Left ventricle myocardium inferior (tissue), 1 donor: ENCODE results near the gene ARL5A. TPM values are rescaled to one million over a fixed set of nuclear protein-coding genes. Genes with fewer than 3 reads are reported as not detected.

Experiments
- DNase-seq: peaks from one replicate; pipeline ENCODE4 v3.0.0-alpha.2; 2020
- H3K27ac ChIP-seq: fragments of 200-600 bp; replicated peaks from 2 replicates; pipeline ENCODE4 v1.8.0; 2021
- H3K27me3 ChIP-seq: fragments of 200-600 bp; 2 replicates; pipeline ENCODE4 v1.8.0; 2021; ENCODE audit warnings: low read depth
- H3K36me3 ChIP-seq: fragments of 200-600 bp; 2 replicates; pipeline ENCODE4 v1.8.0; 2021
- H3K4me1 ChIP-seq: fragments of 200-600 bp; 2 replicates; pipeline ENCODE4 v1.8.0; 2021
- H3K4me3 ChIP-seq: fragments of 200-600 bp; 2 replicates; pipeline ENCODE4 v1.8.0; 2021; ENCODE audit warnings: mild to moderate bottlenecking, moderate library complexity
- H3K9me3 ChIP-seq: fragments of 200-600 bp; replicated peaks from 2 replicates; pipeline ENCODE4 v1.8.0; 2021
- CTCF ChIP-seq: fragments of 200-600 bp; IDR thresholded peaks from 2 replicates; pipeline ENCODE4 v1.8.0; 2021; ENCODE audit warnings: antibody characterized with exemption, mild to moderate bottlenecking, borderline replicate concordance
- intact Hi-C: fragments of 100-400 bp; cut with micrococcal nuclease; formaldehyde crosslinking; loops from one replicate; pipeline ENCODE4 v1.11.0; 2022
- total RNA-seq: library from RNA; stranded (reverse); fragmentation: NEBNext Ultra II Directional; extraction: Animal tissue kit (Norgen Biotek cat#: 25700); gene quantifications from one replicate; pipeline ENCODE4 v1.2.1, GENCODE V29; 2021
- donor health status: DM: no; HTN: yes; CAD: no; lungs with severe emphysema.

Gene ARL5A
- total RNA-seq, 1 donor from 2014 or later = 53.9 TPM

- no peak for TF ChIP-seq CTCF
- Histone ChIP-seq H3K4me1 (no peaks in the 10 kb centered on the region), H3K9me3 (peaks cover 12% of the 10 kb centered on the region), H3K4me3 (no peak overlapping the region), H3K27ac (no peak overlapping the region), H3K27me3 (no peaks in the 10 kb centered on the region), H3K36me3 (peaks cover 69% of the 10 kb centered on the region)
- intact Hi-C loops = no loop called here
- no peak for DNase-seq
Observed at GRCh38 chr2:151780938-151781337, 47.3 kb downstream of the ARL5A start.

GRCh38 chr2:151777935-151778334 is 50.3 kb downstream of the ARL5A start:
- intact Hi-C loops = no loop called here
- peaks cover 12% of the 10 kb centered on the region for H3K9me3 ChIP-seq
- peaks cover 52% of the 10 kb centered on the region for H3K36me3 ChIP-seq
- no peaks in the 10 kb centered on the region for H3K27me3 ChIP-seq
- no peak overlapping the region for H3K27ac ChIP-seq
- no peak for TF ChIP-seq CTCF
- DNase-seq = no peak
- H3K4me1 ChIP-seq = peaks cover 15% of the 10 kb centered on the region
- H3K4me3 ChIP-seq = no peak overlapping the region

GRCh38 chr2:151777487-151777886 is 50.7 kb downstream of the ARL5A start:
- Histone ChIP-seq H3K36me3 (peaks cover 52% of the 10 kb centered on the region), H3K4me3 (no peak overlapping the region), H3K27me3 (no peaks in the 10 kb centered on the region), H3K4me1 (peaks cover 15% of the 10 kb centered on the region), H3K9me3 (peaks cover 12% of the 10 kb centered on the region), H3K27ac (no peak overlapping the region)
- no peak for DNase-seq
- intact Hi-C loops = no loop called here
- TF ChIP-seq CTCF = no peak

GRCh38 chr2:151776367-151776766 is 51.9 kb downstream of the ARL5A start:
- intact Hi-C loops = no loop called here
- no peak overlapping the region for H3K4me3 ChIP-seq
- H3K36me3 ChIP-seq = peaks cover 46% of the 10 kb centered on the region
- TF ChIP-seq CTCF = no peak
- H3K4me1 ChIP-seq = peaks cover 15% of the 10 kb centered on the region
- no peak for DNase-seq
- H3K27ac ChIP-seq = no peak overlapping the region
- no peaks in the 10 kb centered on the region for H3K27me3 ChIP-seq
- H3K9me3 ChIP-seq = peaks cover 12% of the 10 kb centered on the region

- H3K4me3 ChIP-seq = no peak overlapping the region
- peaks cover 44% of the 10 kb centered on the region for H3K36me3 ChIP-seq
- no peaks in the 10 kb centered on the region for H3K27me3 ChIP-seq
- H3K27ac ChIP-seq = peak overlapping the region; percentile 44
- no peak for DNase-seq
- H3K9me3 ChIP-seq = peaks cover 12% of the 10 kb centered on the region
- H3K4me1 ChIP-seq = peaks cover 15% of the 10 kb centered on the region
- no peak for TF ChIP-seq CTCF
- intact Hi-C loops = no loop called here
Observed at GRCh38 chr2:151775057-151775740, 53.0 kb downstream of the ARL5A start.
